ENCODE data around the gene XRCC5. TPM values are rescaled to one million over a fixed set of nuclear protein-coding genes. Genes with fewer than 3 reads are reported as not detected.

The XRCC5 gene
- total RNA-seq, 1 experiment from 2014 or later, result 618 TPM

DNA sequence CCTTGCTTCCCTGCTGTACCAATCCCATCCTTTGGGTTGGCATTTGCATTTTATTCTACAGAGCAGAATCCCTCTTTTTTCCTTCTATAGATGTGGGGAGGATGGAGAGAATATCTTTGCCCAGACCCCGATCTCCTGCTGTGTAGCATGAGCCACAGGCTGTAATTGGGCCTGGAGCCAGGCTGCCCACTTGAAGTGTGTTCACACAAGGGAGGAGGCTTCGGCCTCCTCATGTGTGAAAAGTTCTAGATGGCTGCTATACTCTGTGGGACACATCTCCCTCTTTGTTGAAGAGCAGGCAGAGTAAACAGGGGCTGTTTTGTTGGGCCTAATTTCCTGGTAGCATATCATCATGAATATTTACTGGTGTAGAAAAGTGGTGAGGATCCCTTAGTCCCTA, 126.3 kb downstream of the XRCC5 start:
- no peak overlapping the region for H4K5ac ChIP-seq (ENCODE audit: insufficient read length, low read depth, low read length)
- H3K18ac ChIP-seq (ENCODE audit: insufficient read length, low read depth, low read length), result no peak overlapping the region
- Mint-ChIP-seq H3K4me3 (no peak overlapping the region), H3K27ac (no peak overlapping the region), H3K36me3 (ENCODE audit: insufficient read depth in 1 of 3, low read depth in 3 of 3) (peaks cover 7 to 10% (median 7%) of the 10 kb centered on the region in 3 experiments; a peak in 5 of 7 replicates), H3K4me1 (no peaks in the 10 kb centered on the region), H3K27me3 (ENCODE audit: low read depth) (no peaks in the 10 kb centered on the region), H3K9me3 (peaks cover 17 to 18% of the 10 kb centered on the region in 2 experiments)
- H2BK20ac ChIP-seq (ENCODE audit: low read depth, low read length, poor library complexity, severe bottlenecking), result no peak overlapping the region
- no peaks in the 10 kb centered on the region for H3K79me1 ChIP-seq (ENCODE audit: insufficient read depth, low read depth, low read length, poor library complexity, severe bottlenecking)
- H3K4ac ChIP-seq (ENCODE audit: low read depth, low read length), result no peak overlapping the region
- no peak overlapping the region for H2BK120ac ChIP-seq (ENCODE audit: low read depth, low read length, poor library complexity, severe bottlenecking)
- H3K79me2 ChIP-seq (ENCODE audit: insufficient read depth, low read length), result no peaks in the 10 kb centered on the region
- no peak overlapping the region for H2BK5ac ChIP-seq (ENCODE audit: insufficient read length, low read length)
- no peak overlapping the region for H3T11ph ChIP-seq (ENCODE audit: low read length)
- H2BK15ac ChIP-seq (ENCODE audit: low read depth, low read length), result no peak overlapping the region
- no peaks in the 10 kb centered on the region for H3K9me3 ChIP-seq (ENCODE audit: control insufficient read depth, low read depth, low read length)
- H3K4me2 ChIP-seq (ENCODE audit: insufficient read depth, insufficient read length, low read length), result no peak overlapping the region
- no peak overlapping the region for H3K27ac ChIP-seq (ENCODE audit: insufficient read length, low read depth, low read length)
- H4K91ac ChIP-seq (ENCODE audit: insufficient read length, low read depth, low read length), result no peak overlapping the region
- no peaks in the 10 kb centered on the region for H4K20me1 ChIP-seq (ENCODE audit: control insufficient read depth, insufficient read depth, insufficient read length)
- TF ChIP-seq, protein P1, sequence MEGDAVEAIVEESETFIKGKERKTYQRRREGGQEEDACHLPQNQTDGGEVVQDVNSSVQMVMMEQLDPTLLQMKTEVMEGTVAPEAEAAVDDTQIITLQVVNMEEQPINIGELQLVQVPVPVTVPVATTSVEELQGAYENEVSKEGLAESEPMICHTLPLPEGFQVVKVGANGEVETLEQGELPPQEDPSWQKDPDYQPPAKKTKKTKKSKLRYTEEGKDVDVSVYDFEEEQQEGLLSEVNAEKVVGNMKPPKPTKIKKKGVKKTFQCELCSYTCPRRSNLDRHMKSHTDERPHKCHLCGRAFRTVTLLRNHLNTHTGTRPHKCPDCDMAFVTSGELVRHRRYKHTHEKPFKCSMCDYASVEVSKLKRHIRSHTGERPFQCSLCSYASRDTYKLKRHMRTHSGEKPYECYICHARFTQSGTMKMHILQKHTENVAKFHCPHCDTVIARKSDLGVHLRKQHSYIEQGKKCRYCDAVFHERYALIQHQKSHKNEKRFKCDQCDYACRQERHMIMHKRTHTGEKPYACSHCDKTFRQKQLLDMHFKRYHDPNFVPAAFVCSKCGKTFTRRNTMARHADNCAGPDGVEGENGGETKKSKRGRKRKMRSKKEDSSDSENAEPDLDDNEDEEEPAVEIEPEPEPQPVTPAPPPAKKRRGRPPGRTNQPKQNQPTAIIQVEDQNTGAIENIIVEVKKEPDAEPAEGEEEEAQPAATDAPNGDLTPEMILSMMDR (conservative IDR thresholded peaks at IDR 0.05), result no peak
- H3K4me1 ChIP-seq (ENCODE audit: insufficient read depth, low read length), result no peaks in the 10 kb centered on the region
- no peak overlapping the region for H3K56ac ChIP-seq (ENCODE audit: insufficient read length, low read depth, low read length)
- WGBS (ENCODE audit: extremely low coverage, insufficient read length, low lambda C conversion rate), result no CpG with 5 or more reads among the region's 2 CpGs
- H3K23me2 ChIP-seq (ENCODE audit: insufficient read length, low read depth, low read length, poor library complexity, severe bottlenecking), result no peaks in the 10 kb centered on the region
- H2AK5ac ChIP-seq (ENCODE audit: insufficient read length, low read length), result no peak overlapping the region
- H3K23ac ChIP-seq (ENCODE audit: insufficient read length, low read depth, low read length), result no peak overlapping the region
- H4K8ac ChIP-seq (replicated peaks; ENCODE audit: insufficient read length, low read depth, low read length), result no peak overlapping the region
- no peak overlapping the region for H3K9ac ChIP-seq (ENCODE audit: extremely low read depth, insufficient read length, low read length)
- no peak overlapping the region for H3K14ac ChIP-seq (ENCODE audit: insufficient read depth, low read length)
- no peaks in the 10 kb centered on the region for H3K27me3 ChIP-seq (ENCODE audit: insufficient read depth, low read length)
- H2AFZ ChIP-seq (ENCODE audit: low read length), result no peak overlapping the region
- DNase-seq, result no peak
- no peak overlapping the region for H2BK12ac ChIP-seq (ENCODE audit: insufficient read length, low read depth, low read length)
